GM19324 (cell line): ENCODE results near the gene STAC2.
"Not testable (repeated sequence)": the region's sequence is repeated elsewhere in the genome, so short reads cannot be mapped to it uniquely, and the experiment has no call there.

Source experiments
- ATAC-seq: cut with Tn5 transposase; IDR thresholded peaks from one replicate; pipeline ENCODE4 v1.9.1; 2021; ENCODE audit warnings: mild to moderate bottlenecking, moderate library complexity; ENCODE audit not compliant: unreplicated experiment, low FRiP score

STAC2 gene

GRCh38 chr17:39225308-39225958 is at the start of gene STAC2:
Gene STAC2 (minus strand): TSS chr17:39225945. CDS start chr17:39225502, 443 bp downstream.
- ATAC-seq: no peak

GRCh38 chr17:39271546-39271945 is 45.8 kb upstream of the STAC2 start:
- no peak for ATAC-seq

- ATAC-seq: no peak
Measured at GRCh38 chr17:39270923-39271322, 45.2 kb upstream of the STAC2 start.

- no peak for ATAC-seq
Measured at GRCh38 chr17:39264119-39264518, 38.4 kb upstream of the STAC2 start.

GRCh38 chr17:39261286-39261685 is 35.5 kb upstream of the STAC2 start:
- no peak for ATAC-seq

- no peak for ATAC-seq
Measured at GRCh38 chr17:39252788-39253460, 27.2 kb upstream of the STAC2 start.

GRCh38 chr17:39251997-39252396 is 26.3 kb upstream of the STAC2 start:
- no peak for ATAC-seq

- not testable (repeated sequence) for ATAC-seq
Measured at GRCh38 chr17:39250076-39250475, 24.3 kb upstream of the STAC2 start.

GRCh38 chr17:39246274-39246673 is 20.5 kb upstream of the STAC2 start:
- ATAC-seq: no peak

- ATAC-seq: peak; percentile 47
Measured at GRCh38 chr17:39244600-39245570, 19.1 kb upstream of the STAC2 start.

- no peak for ATAC-seq
Measured at GRCh38 chr17:39244016-39244599, 18.4 kb upstream of the STAC2 start.

GRCh38 chr17:39243155-39243554 is 17.4 kb upstream of the STAC2 start:
- ATAC-seq: no peak

- ATAC-seq: no peak
Measured at GRCh38 chr17:39240631-39241030, 14.9 kb upstream of the STAC2 start.

- ATAC-seq: peak; percentile 41
Measured at GRCh38 chr17:39239640-39240314, 14.0 kb upstream of the STAC2 start.

- no peak for ATAC-seq
Measured at GRCh38 chr17:39238311-39238972, 12.7 kb upstream of the STAC2 start.

- no peak for ATAC-seq
Measured at GRCh38 chr17:39237586-39237985, 11.8 kb upstream of the STAC2 start.

- ATAC-seq: no peak
Measured at GRCh38 chr17:39236981-39237441, 11.3 kb upstream of the STAC2 start.

- ATAC-seq: no peak
Measured at GRCh38 chr17:39236450-39236927, 10.7 kb upstream of the STAC2 start.
